ENCODE data around the gene C17orf50.

C17orf50 gene

GRCh38 chr17:35716173-35716572 is 44.5 kb upstream of the C17orf50 start:
- TF ChIP-seq FOXP2 (optimal IDR thresholded peaks at IDR 0.05; ENCODE audit: borderline replicate concordance, extremely low read depth, extremely low read length, insufficient read depth) (no peak), SIN3A (IDR thresholded peaks at IDR 0.05; ENCODE audit: borderline replicate concordance, insufficient read depth, low read length) (no peak), TAF1 (IDR thresholded peaks at IDR 0.05; ENCODE audit: borderline replicate concordance, insufficient read depth, low read length) (no peak), POLR2AphosphoS5 (IDR thresholded peaks at IDR 0.05; ENCODE audit: low read depth, low read length) (no peak)
- TF ChIP-seq, protein P1, sequence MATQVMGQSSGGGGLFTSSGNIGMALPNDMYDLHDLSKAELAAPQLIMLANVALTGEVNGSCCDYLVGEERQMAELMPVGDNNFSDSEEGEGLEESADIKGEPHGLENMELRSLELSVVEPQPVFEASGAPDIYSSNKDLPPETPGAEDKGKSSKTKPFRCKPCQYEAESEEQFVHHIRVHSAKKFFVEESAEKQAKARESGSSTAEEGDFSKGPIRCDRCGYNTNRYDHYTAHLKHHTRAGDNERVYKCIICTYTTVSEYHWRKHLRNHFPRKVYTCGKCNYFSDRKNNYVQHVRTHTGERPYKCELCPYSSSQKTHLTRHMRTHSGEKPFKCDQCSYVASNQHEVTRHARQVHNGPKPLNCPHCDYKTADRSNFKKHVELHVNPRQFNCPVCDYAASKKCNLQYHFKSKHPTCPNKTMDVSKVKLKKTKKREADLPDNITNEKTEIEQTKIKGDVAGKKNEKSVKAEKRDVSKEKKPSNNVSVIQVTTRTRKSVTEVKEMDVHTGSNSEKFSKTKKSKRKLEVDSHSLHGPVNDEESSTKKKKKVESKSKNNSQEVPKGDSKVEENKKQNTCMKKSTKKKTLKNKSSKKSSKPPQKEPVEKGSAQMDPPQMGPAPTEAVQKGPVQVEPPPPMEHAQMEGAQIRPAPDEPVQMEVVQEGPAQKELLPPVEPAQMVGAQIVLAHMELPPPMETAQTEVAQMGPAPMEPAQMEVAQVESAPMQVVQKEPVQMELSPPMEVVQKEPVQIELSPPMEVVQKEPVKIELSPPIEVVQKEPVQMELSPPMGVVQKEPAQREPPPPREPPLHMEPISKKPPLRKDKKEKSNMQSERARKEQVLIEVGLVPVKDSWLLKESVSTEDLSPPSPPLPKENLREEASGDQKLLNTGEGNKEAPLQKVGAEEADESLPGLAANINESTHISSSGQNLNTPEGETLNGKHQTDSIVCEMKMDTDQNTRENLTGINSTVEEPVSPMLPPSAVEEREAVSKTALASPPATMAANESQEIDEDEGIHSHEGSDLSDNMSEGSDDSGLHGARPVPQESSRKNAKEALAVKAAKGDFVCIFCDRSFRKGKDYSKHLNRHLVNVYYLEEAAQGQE (IDR thresholded peaks at IDR 0.05; ENCODE audit: insufficient read depth in 1 of 2, low read depth in 2 of 2, low read length in 2 of 2), result no peak

- TF ChIP-seq POLR2AphosphoS5 (IDR thresholded peaks at IDR 0.05; ENCODE audit: low read depth, low read length) (no peak), SIN3A (IDR thresholded peaks at IDR 0.05; ENCODE audit: borderline replicate concordance, insufficient read depth, low read length) (no peak), FOXP2 (optimal IDR thresholded peaks at IDR 0.05; ENCODE audit: borderline replicate concordance, extremely low read depth, extremely low read length, insufficient read depth) (no peak), TAF1 (IDR thresholded peaks at IDR 0.05; ENCODE audit: borderline replicate concordance, insufficient read depth, low read length) (no peak)
- TF ChIP-seq, protein P1 (IDR thresholded peaks at IDR 0.05; ENCODE audit: insufficient read depth in 1 of 2, low read depth in 2 of 2, low read length in 2 of 2), result no peak
These were observed 43.7 kb upstream of the C17orf50 start for GRCh38 chr17:35716897-35717465.

- TF ChIP-seq TAF1 (IDR thresholded peaks at IDR 0.05; ENCODE audit: borderline replicate concordance, insufficient read depth, low read length), result no peak
- no peak for TF ChIP-seq SIN3A (IDR thresholded peaks at IDR 0.05; ENCODE audit: borderline replicate concordance, insufficient read depth, low read length)
- TF ChIP-seq, protein P1 (IDR thresholded peaks at IDR 0.05; ENCODE audit: insufficient read depth in 1 of 2, low read depth in 2 of 2, low read length in 2 of 2), result no peak
These were observed 43.2 kb upstream of the C17orf50 start for GRCh38 chr17:35717475-35717874.

DNA sequence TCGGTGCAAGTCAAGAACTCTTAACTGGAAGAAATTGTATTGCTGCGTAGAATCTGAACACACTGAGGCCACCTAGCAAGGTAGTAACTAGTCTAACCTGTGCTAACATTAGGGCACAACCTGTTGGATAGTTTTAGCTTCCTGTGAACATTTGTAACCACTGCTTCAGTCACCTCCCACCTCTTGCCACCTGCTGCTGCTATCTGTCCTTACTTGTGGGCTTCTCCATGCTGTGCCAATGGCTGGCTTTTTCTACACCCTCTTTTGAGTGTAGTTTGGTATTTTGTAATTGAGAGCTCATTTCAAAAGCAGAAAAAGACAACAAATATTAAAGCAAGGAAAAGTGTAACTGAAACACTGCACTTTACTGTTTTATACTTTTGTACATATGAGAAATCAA is 37.0 kb upstream of the C17orf50 start:
- TF ChIP-seq FOXP2 (optimal IDR thresholded peaks at IDR 0.05; ENCODE audit: borderline replicate concordance, extremely low read depth, extremely low read length, insufficient read depth) (no peak), SIN3A (IDR thresholded peaks at IDR 0.05; ENCODE audit: borderline replicate concordance, insufficient read depth, low read length) (no peak), POLR2AphosphoS5 (IDR thresholded peaks at IDR 0.05; ENCODE audit: low read depth, low read length) (no peak), TAF1 (IDR thresholded peaks at IDR 0.05; ENCODE audit: borderline replicate concordance, insufficient read depth, low read length) (no peak)
- TF ChIP-seq, protein P1 (IDR thresholded peaks at IDR 0.05; ENCODE audit: insufficient read depth in 1 of 2, low read depth in 2 of 2, low read length in 2 of 2), result no peak

DNA sequence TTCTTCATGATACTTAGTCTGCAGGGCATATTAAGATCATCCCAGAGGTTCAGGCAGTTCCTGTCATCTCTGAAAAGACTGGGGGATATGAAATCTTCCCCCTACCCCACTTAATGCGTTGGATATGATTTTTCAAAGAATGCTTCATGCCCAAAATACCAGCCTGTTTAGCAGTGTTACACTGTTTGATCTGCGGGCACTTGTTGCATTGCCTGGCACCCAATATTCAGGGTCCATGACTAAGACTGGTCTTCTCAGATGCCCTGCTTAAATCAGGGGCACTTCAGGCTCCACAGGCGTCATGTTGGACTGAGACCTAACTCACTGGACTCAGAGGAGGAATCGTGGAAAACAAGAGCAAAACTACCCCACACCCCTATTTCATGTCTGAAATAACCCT is 35.6 kb upstream of the C17orf50 start:
- TF ChIP-seq SIN3A (IDR thresholded peaks at IDR 0.05; ENCODE audit: borderline replicate concordance, insufficient read depth, low read length) (no peak), FOXP2 (optimal IDR thresholded peaks at IDR 0.05; ENCODE audit: borderline replicate concordance, extremely low read depth, extremely low read length, insufficient read depth) (no peak), POLR2AphosphoS5 (IDR thresholded peaks at IDR 0.05; ENCODE audit: low read depth, low read length) (no peak), TAF1 (IDR thresholded peaks at IDR 0.05; ENCODE audit: borderline replicate concordance, insufficient read depth, low read length) (no peak)
- TF ChIP-seq, protein P1 (IDR thresholded peaks at IDR 0.05; ENCODE audit: insufficient read depth in 1 of 2, low read depth in 2 of 2, low read length in 2 of 2), result no peak
